HG03565 (cell line): ENCODE data around the gene MCM3.
A peak's percentile ranks its signal among the peaks of the same experiment; 100 is the strongest.

Source experiments
- ATAC-seq: cut with Tn5 transposase; IDR thresholded peaks from one replicate; pipeline ENCODE4 v1.9.1; 2021; ENCODE audit warnings: mild to moderate bottlenecking, moderate library complexity; ENCODE audit not compliant: unreplicated experiment

Gene MCM3

DNA sequence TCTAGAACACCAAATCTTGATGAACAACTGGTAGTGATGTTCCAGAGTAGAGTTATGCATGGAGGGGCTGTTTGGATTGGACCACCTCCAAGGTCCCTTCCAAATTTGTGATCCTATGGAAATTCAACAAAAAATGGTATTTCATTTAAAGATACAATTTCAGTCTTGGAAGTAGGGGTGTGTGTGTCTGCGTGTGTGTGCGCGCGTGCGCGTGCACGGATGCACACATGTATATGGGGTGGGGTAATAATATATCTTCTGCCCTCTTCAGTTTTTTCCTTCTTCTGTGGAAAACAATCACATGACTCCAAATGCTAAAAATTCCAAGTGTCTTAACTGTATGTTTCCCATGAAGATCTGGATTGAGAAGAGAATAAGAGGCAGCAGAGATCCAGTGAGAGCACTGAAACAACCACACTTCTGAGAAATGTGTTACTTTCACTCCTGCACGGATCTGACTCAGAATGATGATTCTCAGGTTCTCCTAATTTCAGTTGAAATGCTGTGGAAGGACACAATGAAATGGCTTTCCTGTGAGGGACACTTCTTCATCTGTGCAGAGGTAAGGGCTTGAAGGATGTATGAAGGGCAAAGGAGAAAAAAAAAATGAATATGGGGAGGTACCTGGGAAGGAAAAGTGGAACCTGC, 29.7 kb downstream of the MCM3 start:
- ATAC-seq = no peak

DNA sequence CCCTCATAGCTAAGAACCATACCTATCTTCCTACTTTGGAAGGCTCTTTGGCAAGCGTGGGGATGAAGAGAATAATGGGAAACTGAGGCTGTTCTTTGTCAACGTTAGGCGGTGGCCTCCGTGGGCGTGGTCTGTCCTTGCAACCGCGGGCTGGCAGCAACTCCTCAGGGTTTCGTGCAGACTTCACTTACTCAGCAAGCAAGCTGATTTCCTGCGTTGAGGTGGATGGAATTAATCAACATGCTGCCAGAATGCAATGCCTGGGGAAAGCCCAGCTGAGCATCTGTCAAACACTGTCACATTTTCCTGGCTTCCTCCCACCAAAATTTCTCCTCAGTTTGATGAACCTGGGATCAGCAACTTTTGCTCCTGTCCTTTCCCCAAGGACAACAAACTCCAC, 31.0 kb downstream of the MCM3 start:
- no peak for ATAC-seq

- no peak for ATAC-seq
Observed at GRCh38 chr6:52251113-52251512, 33.4 kb downstream of the MCM3 start.

DNA sequence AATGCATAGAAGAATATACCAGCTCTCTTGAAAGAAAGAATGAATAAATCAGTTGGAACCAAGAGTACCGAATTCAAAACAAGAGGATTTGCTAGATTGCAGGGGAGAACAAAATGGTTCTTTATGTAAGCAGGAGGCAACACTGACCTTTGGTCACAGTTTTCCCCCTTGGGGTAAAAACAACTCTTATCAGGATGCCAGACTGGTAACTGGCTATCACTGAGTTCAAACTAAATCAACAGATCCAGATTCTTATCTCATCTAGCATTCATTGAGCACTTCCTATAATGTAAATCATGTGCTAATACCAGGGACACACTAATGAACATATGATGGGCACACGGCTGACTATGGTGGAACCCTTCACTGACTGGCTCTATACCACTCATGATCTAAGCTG, 35.5 kb downstream of the MCM3 start:
- ATAC-seq = no peak

- no peak for ATAC-seq
Observed at GRCh38 chr6:52245425-52245824, 39.1 kb downstream of the MCM3 start.

- no peak for ATAC-seq
Observed at GRCh38 chr6:52244400-52244799, 40.1 kb downstream of the MCM3 start, which contains the start of gene IL17F. TSS of gene IL17F (minus strand) at chr6:52244500. CDS start at chr6:52244429, 71 bp downstream.

DNA sequence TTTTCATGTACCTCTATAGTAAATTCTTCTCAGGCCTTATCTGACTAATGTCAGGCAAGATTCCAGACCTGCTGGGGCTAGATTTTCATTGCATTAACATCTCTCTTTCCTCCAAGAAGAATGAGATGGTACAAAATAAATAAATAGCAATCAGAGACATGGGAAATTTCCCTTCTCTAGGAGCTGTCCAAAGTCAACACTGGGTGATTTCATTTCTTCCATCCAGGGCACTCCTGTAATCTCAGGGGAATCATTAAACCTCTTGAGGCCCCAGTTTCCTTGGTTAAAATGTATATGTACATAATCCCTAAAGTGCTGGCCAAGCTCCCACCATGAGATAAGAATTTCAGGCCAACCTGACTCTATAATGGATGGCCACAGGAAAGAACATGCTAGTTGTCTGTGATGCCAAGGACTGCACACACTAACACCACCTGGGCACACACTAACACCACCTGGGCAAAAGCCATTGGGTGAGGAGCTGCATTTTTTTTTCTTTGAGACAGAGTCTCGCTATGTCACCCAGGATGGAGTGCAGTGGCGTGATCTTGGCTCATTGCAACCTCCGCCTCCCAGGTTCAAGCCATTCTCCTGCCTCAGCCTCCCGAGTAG, 41.2 kb downstream of the MCM3 start:
- no peak for ATAC-seq

- ATAC-seq = no peak
Observed at GRCh38 chr6:52241819-52242218, 42.7 kb downstream of the MCM3 start.

- ATAC-seq = peak; percentile 73
Observed at GRCh38 chr6:52233975-52234823, 50.3 kb downstream of the MCM3 start.

DNA sequence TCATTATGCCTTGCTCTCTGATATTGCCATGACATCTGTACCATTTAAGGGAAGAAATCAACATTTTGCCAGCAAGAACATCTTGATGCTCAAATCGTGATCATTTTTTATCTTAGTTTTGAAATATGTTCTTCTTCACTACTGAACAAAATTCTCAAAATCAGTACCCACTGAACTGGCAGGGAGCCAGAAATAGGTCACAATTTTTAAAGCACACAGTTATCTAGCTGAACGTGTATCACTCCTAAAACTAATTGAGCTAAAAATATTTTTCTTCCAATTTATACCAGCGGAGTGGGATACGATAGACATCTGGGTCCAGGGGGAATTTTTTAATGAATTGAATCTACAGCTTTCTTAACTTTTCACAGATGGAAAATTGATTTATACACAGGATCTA, 51.5 kb downstream of the MCM3 start:
- ATAC-seq = no peak

GRCh38 chr6:52231406-52232127, 53.0 kb downstream of the MCM3 start:
- no peak for ATAC-seq

DNA sequence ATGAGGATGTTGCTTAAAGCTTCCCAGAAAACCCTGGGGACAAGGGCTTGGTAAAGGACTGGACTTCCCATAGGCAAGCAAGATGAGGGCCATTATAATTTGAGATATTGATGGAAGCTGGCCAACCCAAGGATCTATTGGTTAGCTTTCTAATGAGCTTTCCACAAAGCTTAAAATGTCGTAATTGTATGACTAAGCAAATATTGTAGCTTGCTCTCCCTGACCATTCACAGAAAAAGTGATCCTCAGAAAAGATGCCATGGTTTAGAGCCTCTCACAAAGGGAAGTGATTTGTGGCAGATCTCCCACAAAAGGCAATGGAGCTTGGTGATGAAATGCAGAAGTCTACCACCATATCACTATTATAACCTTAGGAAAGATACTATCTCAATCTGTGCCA, 53.9 kb downstream of the MCM3 start:
- ATAC-seq = no peak

- ATAC-seq = peak; percentile 99
Observed at GRCh38 chr6:52227495-52227894, 57.0 kb downstream of the MCM3 start.

DNA sequence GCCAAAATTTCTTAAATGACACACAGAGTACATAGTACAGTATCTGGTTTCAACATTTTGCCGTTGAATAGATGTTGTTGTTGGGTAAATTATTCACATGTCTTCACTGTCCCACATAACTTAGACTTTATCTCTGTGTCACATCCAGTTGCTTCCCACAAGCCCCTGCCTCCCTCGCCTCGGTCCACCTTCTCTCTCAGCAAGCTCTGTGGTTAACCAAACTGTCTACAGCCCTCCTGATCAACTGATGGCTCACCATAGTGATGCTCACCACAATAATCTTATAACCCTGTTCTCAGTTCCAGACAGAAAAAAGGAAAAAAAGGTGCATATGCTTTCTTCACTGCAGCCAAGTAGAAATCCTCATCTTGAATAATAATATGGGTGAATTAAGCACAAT, 63.2 kb downstream of the MCM3 start:
- peak; percentile 70 for ATAC-seq

DNA sequence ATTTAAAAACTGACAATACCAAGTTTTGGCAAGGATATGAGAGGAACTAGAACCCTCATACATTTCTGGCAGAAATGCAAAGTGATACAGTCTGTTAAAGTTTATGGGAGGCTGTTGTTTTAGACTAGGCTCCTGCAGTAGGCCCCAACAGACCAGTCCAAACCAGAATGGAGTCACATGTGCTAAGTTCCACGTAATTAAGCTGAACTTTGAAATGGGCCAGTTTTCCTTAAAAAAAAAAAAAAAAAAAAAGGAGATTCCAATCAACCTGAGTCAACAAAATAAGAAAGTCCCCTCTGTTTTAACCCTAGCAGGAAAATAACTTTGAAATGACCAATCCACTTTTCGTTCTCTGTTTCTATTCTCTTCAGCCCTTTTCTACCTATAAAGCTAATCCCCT, 66.8 kb downstream of the MCM3 start:
- ATAC-seq = no peak

DNA sequence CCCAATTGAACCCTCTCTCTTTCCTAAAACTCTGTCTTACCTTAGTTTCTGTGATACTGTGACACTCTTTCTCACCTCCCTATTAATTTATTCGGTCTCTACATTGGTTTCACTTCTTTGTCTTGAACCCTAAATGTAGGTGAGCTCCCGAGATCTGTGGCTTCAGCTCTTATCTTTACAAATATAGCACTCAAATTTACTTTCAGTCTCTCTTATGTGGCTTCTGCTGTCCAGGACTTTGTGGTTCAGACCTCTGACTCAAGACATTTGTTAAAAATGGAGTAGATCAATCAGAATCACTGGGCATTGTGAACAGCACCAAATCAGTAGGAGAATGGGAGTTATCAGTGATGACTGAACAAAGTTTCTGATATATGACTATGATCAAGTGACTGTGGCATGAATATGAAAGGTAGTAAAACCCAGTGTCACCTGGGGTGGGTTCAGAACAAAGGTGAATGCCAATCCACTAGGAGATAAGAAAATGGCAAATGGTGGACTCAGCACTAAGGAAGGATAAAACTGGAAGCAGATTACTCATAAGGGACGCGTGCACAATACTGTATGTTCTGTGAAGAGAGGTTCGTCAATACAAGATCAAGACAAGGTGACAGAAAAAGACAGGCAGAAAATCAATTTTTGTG, 67.5 kb downstream of the MCM3 start:
- ATAC-seq = peak; percentile 51

DNA sequence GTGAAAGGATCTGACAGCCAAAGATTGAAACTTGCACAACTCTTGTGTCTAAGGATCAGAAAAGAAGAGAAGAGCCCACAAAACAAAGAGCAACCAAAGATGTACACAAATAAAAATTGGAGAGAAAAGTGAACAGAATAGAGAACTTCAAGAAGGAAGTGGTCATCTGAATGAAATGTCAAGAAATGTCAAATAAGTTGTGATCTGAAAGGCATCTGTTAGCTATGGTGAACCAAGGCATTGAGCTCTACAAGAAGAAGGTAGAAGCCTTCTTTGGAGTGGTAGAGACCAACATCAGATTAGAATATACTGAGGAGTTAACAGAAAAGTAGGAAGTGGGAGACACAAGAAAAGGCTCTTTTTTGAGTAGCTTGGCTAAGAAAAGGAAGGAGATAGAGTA, 68.8 kb downstream of the MCM3 start:
- no peak for ATAC-seq
